GM12801 (cell line): ENCODE data around the gene ANKRD23.

Source experiments
- CTCF ChIP-seq: IDR thresholded peaks from one replicate; pipeline ENCODE4 v1.5.1; 2011; ENCODE audit warnings: control low read depth; ENCODE audit not compliant: insufficient read length; ENCODE audit errors: extremely low read depth

ANKRD23 gene

GRCh38 chr2:96835830-96836229 is 8.0 kb downstream of the ANKRD23 start:
- TF ChIP-seq CTCF = no peak

- TF ChIP-seq CTCF = no peak
Measured at GRCh38 chr2:96832754-96833507, 10.9 kb downstream of the ANKRD23 start.

- TF ChIP-seq CTCF = no peak
Measured at GRCh38 chr2:96832408-96832753, 11.4 kb downstream of the ANKRD23 start.

GRCh38 chr2:96831679-96832078 is 12.1 kb downstream of the ANKRD23 start:
- no peak for TF ChIP-seq CTCF

- no peak for TF ChIP-seq CTCF
Measured at GRCh38 chr2:96830044-96830562, 13.7 kb downstream of the ANKRD23 start.

- TF ChIP-seq CTCF = no peak
Measured at GRCh38 chr2:96828874-96829273, 14.9 kb downstream of the ANKRD23 start.

- TF ChIP-seq CTCF = no peak
Measured at GRCh38 chr2:96828436-96828835, 15.4 kb downstream of the ANKRD23 start.
